IPS-NIHi7 (cell line): ENCODE measurements around the gene TRAK1.

Experiments
- DNase-seq: peaks from one replicate; pipeline ENCODE4 v3.0.0; 2012; ENCODE audit warnings: mixed read lengths; ENCODE audit errors: extremely low spot score

TRAK1 gene

DNA sequence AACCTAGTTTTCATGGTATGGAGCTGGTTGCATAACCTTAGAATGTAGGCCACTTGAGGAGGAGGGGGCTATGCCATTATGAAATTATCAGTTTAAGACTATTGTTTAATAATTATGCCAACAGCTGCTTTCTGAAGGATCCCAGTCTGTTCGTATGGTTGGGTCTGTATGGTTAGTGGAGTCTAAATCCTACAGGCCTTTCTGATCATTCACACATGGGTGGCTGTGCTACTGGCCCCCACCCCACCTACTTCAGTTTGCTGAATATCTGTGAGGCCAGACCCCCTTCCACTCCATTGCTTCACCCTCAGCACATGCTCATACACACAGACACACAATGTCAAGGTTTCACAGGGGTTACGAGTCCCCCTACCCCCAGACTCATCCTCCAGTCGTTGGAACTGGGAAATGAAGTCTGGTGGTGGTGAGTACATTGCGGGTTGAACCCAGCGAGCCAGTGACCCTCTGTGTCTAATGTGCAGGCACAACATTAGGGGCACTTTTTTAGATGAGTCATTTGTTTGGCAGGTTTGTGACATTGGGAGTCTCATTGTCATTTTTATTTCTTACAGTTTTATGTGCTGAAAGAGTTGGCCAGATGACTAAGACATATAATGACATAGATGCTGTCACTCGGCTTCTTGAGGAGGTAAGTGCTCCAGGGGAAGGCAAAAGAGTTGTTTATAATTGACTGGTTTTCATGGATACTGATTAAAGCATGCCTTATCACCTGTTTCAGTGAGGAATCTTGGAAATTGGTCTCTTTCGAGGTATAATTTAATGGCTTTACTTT is 85.3 kb downstream of the TRAK1 start:
- DNase-seq: no peak

DNA sequence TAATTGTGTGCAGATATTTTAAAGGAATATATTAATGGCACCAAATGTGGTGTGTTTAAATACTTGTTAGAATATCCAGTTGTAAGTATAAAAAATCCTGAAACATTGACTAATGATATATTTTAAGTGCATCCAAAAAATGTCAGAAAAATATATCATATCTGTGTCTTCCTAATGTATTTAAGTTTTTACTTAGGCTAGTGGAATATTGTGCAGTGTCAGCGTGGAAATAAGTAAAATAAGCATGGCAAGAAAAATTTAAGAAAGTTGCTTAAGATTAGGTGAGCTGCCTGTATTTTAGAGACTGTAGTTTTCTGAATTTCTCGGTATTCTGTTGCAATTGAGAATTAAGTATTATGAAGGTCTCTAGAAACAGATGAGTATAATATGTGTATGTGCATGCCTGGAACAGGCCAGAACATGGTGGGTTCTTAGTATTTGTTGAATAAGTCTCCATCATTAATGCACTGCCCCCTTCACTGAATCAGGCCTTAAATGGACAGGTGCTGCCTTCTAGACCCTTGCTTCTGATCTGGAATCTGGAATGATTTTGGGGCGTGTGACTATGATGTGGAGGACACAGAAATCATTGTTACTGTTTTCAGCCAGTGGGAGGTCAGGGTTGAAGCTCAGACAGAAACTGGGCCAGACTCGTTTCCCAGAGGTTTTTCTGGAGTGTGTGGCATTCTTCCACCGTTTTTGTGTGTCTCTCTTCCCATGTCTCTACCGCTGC is 86.1 kb downstream of the TRAK1 start:
- DNase-seq: no peak

DNA sequence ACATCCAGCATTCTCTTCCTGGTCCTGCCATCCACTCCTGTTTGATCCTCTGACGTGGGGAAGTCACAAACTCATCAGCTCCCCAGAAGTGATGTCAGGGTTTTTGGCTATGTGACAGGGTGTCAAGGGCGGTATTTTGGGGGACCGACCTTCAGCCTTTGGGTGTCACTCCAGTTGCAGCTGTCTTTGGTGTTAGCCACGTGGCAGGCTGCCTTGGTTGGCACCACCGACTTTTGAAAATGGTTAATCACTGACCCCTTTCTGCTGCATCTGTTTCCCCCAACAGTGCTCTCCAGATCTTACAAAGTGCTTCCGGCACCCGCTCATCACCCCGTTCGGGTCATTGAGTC is 86.6 kb downstream of the TRAK1 start:
- DNase-seq: no peak

DNA sequence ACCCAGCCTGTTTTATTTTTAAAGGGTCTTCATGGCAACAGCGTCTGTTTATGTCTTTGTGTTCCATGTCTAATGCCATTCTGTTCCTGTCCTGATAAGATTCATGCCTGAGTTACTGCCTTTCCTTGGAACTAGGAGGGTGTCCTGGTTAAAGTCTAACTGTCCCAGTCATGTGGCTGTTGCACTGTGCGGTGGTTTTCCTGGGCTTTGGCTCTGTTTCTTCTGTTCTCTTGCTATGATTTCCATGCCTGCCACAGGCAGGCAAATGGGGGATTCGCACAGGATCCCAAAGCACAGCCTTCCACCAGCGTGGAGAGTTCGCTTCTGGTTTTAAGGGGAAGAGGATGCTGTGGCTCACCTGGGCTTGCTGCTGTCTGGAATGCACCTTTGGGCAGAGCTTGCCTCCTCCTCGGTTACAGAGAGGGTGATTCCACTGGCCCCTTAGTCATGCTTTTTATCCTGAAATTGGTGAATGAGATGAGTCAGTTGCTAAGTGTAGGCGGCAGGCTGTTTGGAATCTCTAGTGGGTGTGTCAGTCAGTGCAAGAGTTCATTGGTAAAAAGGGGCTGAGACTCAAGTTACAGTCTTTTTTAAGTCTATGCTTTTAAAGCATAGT is 88.1 kb downstream of the TRAK1 start:
- DNase-seq: peak; percentile 77

DNA sequence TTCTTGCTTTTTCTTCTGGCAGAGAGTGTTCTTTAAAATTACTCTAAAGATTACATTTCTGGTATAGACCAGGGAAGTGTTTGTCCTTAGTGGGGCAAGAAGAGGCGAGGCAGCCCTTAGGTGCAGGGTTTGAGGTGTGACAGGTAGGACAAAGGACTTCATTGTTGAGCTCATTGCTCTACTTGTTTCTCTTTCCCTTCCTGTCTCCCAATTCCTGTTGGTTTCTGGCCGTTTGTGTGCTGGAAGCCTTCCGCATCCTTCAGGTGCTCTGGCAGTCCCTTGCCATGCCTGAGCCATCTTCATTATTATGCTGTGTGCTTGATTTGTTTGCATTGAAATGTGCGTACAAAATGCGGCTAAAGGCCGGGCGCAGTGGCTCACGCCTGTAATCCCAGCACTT is 89.7 kb downstream of the TRAK1 start:
- DNase-seq: no peak

DNA sequence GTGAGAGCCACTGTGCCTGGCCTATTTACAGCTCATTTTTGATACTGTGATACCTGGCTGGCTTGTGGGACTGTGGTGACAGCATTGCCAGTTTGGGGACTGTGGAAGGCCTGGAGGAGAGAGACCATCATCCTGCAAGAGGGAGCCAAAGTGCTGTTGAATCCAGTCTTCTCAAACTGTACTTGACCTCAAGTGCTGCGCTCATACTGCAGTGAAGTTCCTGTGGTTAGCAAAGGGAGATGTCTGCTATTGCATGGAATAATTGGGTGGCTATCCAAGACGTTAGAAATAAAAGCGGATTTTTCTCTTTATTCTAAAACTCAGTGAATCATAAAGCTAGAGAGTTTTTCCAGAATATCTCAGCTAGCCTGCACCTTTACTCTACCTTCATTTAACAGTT is 91.4 kb downstream of the TRAK1 start:
- no peak for DNase-seq

DNA sequence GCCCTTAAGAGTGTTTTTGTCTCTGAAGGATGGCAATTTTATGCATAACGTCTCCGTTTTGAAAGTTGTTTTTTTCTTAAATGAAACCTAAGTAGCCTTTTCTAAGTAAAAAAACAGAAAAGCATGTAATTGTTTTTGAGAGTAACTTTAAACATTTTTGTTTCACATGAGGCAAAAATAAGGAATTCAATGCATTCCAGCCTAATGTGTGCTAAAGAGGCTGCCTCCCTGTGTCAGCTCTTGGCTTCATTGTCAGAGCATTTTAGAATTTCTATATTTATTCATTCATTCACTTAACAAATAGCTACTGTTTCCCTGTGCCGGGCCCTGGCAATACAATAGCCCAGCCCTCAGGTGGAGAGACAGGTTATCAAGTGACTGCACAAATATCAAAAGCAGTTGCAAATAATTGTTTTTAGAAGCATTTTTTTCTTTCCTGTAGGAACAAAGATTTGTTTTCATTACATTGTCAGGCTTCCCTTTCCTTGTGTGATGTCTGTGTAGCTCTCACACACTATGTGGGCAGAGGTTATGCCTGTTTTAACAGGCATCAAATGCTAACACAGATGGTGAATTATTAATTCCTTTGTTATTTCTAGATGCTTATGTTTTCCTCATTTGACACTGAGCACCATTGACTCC is 93.0 kb downstream of the TRAK1 start:
- DNase-seq: no peak

DNA sequence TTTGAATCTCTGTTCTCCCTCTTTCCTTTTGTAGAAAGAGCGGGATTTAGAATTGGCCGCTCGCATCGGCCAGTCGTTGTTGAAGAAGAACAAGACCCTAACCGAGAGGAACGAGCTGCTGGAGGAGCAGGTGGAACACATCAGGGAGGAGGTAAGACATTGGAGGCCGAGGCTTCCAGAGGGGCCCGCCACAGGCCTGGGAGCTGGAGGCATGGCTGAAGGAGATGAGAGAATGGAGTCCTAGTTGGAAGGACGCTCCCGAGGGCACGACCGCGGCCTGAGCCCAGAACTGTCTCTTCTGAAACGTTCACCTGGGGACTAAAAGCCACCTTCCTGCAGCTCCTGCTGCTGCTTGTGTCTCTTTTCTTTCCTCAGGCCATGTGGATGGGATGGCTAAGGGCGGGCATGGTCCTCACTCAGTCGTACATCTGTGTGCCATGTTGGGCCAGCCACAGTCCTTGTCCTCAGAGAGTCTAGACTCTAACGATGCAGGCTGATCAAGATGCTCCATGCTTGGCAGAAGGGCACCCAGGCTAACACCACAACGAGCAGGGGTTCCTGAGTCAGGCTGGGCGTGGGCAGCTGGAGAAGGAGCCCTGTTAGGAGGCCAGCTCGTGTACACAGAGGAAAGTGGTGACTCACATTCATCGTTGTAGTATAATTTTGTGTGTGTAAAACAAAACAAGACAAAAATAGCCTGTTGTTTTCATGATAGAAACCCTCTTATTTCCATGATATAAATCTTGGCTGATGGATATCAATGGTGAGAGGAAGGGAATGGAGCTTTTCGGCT is 93.7 kb downstream of the TRAK1 start:
- DNase-seq: no peak

DNA sequence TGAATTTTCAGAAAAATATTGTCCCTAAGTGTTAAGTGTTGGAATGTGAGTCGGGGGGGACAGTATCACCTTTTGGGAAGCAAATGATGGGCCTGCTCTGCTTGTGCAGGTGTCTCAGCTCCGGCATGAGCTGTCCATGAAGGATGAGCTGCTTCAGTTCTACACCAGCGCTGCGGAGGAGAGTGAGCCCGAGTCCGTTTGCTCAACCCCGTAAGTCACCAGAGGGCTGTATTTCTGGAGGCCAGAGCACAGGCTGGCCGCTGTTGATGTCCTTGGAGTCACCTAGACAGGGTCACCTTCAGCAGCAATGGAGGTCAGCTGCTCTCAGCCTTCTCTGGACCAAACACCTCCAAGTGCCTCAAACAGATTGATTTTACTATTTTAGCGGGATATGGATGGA is 96.8 kb downstream of the TRAK1 start:
- no peak for DNase-seq

DNA sequence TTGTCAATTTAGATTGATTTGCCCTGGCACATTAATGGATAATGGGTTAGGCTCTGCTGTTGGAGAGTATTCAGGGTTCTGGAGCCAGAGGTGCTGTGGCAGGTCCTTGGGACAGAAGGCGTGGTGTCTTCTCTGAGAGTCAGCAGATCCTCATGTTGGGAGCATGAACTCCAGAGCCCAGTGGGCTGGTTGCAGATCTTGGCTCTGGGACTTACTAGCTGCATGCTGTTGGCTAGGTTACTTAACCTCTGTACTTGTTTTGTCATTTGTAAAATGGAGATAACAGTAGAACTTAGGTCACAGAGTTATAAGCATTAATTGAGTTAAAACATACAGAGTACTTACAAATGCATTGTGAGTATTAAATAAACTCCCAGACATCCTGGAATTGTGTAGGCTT is 97.2 kb downstream of the TRAK1 start:
- no peak for DNase-seq

DNA sequence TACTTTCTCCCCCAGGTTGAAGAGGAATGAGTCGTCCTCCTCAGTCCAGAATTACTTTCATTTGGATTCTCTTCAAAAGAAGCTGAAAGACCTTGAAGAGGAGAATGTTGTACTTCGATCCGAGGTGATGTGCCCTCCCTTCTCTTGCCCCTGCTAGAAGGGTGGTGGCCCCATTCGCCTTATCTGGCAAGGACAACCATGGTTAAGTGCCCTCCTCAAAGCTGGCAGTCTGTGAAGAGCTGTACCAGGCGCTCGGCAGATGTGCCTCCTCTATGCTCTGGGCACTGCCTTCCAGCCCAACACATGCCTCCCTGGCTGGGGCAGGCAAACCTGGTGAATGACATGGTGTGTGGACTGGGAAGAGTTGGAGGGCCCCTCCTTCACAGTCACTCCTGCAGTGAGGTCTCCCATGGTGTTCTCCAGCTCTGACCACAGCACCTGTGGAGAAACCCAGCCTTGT is 97.9 kb downstream of the TRAK1 start:
- no peak for DNase-seq

DNA sequence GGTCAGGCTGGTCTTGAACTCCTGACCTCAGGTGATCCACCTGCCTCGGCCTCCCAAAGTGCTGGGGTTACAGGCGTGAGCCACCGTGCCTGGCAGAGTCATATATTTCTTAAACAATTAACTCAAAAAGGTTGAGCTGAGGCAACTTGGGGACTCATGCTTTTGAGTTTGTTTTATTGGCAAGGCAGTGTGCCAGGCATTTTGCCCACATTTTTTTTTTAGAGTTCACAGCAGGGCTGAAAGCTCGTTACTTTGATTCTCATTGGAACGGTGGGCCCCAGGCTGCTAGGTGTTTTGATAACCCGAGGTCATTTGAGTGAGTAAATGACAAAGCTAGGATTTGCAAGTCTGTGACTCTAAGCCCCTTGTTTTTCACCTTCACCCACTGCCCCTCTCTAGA is 98.6 kb downstream of the TRAK1 start:
- no peak for DNase-seq

DNA sequence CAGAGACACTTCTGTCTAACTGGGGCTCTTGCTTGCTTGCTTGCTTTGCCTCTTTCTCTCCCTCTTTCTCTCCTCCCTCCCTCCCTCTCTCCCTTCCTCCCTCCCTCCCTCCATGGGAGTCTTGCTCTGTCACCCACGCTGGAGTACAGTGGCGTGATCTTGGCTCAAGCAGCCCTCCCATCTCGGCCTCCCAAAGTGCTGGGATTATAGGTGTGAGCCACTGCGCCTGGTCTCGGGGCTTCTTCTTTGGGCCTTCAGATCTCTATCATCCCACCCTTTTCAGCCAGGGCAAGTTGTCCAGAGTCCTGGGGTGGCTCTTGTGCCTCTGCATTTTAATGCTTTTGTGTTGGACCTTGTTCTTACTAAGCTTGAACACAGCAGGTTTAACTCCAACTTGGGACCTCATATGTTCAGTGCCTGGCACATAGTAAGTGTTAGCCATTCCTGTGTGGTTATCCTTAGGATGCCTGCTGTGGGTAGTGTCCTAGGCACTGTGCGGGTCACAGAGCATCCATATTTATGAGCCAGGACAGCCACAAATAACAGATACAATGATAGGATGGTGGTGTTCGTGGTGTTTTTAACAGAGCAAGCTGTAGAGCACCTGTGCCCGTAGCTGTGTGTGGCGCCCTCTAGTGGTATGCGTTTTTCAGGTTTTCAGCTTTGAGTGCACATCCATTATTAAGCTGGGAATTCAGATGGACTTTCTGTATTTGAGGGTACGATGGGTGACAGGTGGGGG is 99.7 kb downstream of the TRAK1 start:
- DNase-seq: peak; percentile 77

DNA sequence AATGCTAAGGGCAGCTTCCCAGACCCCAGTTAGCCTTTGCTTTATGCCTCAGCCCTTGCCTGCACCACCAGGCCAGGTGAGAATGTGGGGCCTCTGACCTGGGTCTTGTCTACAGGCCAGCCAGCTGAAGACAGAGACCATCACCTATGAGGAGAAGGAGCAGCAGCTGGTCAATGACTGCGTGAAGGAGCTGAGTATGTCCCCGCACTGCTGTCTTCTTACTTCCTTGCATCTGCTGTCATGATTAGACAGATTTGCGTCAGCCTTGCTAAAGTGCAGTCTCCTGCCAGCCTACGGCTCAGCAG is 100.2 kb downstream of the TRAK1 start:
- DNase-seq: no peak

DNA sequence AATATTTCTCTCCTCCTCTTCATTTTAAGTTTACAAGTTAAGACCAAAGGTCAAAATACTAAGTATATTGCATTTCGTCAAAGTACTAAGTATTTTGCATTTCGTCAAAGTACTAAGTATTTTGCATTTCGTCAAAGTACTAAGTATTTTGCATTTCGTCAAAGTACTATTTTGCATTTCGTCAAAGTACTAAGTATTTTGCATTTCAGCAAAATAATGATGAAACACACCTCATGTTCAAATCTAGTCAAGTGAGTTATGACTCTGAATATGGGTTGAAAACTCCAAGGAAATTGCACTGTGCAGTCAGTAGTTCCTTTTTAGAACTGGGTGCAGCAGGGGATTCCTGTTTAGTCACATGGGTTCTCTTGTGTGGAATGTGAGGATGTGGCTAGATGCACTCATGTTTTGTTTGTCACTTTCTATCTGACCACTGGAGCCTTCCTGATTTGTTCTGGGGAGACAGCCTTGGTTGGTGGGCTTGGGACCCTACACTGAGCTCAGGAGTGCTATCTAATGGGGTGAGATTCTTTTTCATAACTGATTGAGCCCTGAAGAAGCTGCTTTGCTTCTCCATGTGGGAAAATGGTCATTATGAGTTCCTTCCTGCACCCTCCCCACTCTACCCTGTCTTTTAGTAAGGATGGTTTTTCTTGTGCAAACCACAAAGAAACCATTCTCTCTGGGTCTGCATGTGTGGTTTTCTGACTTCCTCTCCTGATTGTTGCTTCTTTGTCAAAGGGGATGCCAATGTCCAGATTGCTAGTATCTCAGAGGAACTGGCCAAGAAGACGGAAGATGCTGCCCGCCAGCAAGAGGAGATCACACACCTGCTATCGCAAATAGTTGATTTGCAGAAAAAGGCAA is 101.4 kb downstream of the TRAK1 start:
- DNase-seq: no peak

DNA sequence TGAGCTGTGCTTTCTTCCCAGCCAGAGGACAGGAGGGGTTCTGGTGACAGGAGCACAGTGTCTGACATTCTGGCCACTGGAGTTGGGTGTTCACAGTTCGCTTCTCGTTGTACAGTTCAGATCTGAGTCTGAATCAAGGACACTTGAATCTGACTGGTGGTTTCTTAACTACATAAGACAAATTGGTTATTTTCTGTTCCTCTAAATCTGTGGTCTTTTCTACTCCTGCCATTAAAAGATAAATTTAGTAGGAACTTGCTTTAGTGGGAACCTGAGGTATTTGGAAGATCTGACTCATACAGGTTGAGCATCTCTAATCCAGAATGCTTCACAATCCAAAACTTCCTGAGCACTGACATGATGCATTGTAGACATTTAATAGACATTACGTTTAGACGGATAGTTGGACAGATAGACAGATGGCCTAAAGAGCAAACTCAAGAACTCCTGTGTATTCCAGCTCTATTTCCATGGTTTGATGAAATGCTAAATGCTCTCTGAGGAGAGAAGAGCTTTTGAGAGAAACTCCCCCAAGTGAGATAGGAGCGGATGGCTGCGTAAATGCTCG is 103.9 kb downstream of the TRAK1 start:
- no peak for DNase-seq

DNA sequence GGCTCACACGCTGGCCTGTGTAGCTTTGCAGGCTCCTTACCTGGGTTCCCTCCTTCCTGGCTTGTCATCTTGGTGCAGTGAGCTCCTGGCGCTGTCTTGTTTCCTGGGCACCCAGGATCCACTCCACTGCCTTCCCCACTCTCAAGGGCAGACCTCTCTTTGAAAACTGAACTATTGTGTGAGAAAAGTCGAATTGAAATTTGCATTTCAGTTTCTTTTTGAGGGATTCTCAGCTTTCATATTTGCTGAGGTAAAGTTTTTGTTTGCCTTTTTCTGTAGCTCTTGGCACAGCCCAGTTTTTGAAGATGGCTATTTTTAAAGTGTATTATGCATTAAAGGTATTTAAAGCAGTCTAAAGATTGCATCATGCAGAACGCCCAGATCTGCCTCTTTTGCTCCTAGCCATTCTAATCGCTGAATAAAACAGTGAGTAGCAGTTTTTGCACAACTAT is 104.7 kb downstream of the TRAK1 start:
- DNase-seq: no peak

DNA sequence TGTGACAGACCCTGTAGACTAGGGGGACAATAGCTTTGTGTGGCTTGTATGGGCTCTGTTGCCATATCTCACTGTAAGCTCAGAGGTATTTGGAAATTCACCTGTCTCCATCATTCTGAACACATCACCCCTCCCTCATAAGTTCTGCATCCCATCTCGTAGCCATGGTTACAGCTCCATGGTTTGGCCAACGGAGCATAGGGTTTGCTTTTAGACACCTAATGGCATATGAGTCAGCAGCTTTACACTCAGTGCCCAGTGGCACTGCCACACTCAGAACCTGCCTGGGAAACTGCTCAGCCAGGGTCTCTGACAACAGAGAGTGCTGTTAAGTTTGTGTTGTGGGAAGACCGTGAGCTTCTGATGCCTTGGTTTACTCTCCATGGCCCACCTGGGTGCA is 107.6 kb downstream of the TRAK1 start:
- DNase-seq: no peak

DNA sequence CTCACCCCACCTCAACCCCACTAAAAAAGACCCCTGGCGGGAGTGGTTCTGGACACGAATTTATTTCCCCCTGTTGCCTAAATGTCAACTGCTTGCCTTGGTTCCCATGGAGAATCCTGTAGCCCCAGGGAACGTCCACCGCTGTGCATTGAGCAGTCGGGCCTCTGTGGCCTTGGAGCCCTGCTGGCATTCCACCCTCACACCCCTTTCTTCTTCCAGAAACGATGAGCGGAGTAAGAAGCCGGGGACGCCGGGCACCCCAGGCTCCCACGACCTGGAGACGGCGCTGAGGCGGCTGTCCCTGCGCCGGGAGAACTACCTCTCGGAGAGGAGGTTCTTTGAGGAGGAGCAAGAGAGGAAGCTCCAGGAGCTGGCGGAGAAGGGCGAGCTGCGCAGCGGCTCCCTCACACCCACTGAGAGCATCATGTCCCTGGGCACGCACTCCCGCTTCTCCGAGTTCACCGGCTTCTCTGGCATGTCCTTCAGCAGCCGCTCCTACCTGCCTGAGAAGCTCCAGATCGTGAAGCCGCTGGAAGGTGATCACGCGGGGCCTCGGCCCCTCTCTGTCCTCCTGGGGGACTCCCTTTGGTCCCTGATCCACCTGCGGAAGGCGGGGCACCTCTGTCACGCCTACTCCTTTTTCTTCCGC is 111.2 kb downstream of the TRAK1 start:
- DNase-seq: no peak
